ENCODE measurements around the gene WDR18. TPM values are rescaled to one million over a fixed set of nuclear protein-coding genes. Genes with fewer than 3 reads are reported as not detected.

Gene WDR18
- total and polyA plus RNA-seq, 2 of the 4 experiments (the other 2 are of a cell fraction): 37.1 to 56.9 TPM

- no peak for ATAC-seq (ENCODE audit: low read depth)
- TF ChIP-seq CTCF (conservative IDR thresholded peaks at IDR 0.05; ENCODE audit: low read depth, low read length) (peak; percentile 45), SMC3 (IDR thresholded peaks at IDR 0.05; ENCODE audit: low read depth, low read length) (0 out of 2 replicates have a peak, but pooled peaks have one; percentile 21), RFX5 (IDR thresholded peaks at IDR 0.05; ENCODE audit: low read depth, low read length) (no peak)
These were observed 13.4 kb upstream of the WDR18 start for GRCh38 chr19:970695-971094.

More at GRCh38 chr19:970695-971094, 13.4 kb upstream of the WDR18 start:
- BruUV-seq (replicated peaks): no TSS peak
- Histone ChIP-seq H4K20me1 (ENCODE audit: insufficient read depth, low read length) (peaks cover 3% of the 10 kb centered on the region; the same call in 1 of the 2 replicates), H3K4me3 (ENCODE audit: insufficient read depth, low read depth, low read length) (no peak overlapping the region), H3K36me3 (ENCODE audit: control insufficient read depth, insufficient read depth, low read length) (peaks cover 54% of the 10 kb centered on the region), H2AK5ac (ENCODE audit: low read depth, low read length) (no peak overlapping the region), H3K18ac (ENCODE audit: low read depth, low read length) (no peak overlapping the region), H3K23ac (ENCODE audit: low read depth, low read length) (no peak overlapping the region), H3K9me1 (ENCODE audit: insufficient read depth, low read length) (no peaks in the 10 kb centered on the region), H4K8ac (ENCODE audit: low read depth in 2 of 2, low read length in 2 of 2) (no peak overlapping the region), H2BK20ac (ENCODE audit: low read depth, low read length) (no peak overlapping the region), H4K91ac (ENCODE audit: insufficient read depth, low read depth, low read length) (no peak overlapping the region), H4K5ac (ENCODE audit: low read depth, low read length) (no peak overlapping the region), H3K9ac (ENCODE audit: low read depth, low read length) (no peak overlapping the region), H3K14ac (replicated peaks; ENCODE audit: low read depth, low read length) (no peak overlapping the region), H3K79me1 (ENCODE audit: low read depth in 1 of 2, low read length in 2 of 2) (peaks cover 20 to 36% of the 10 kb centered on the region in 2 experiments), H2AK9ac (replicated peaks; ENCODE audit: low read depth, low read length, poor library complexity) (no peak overlapping the region), H3K27ac (ENCODE audit: insufficient read depth, low read length) (no peak overlapping the region), H2BK15ac (ENCODE audit: low read depth, low read length) (no peak overlapping the region), H3K4me1 (ENCODE audit: control insufficient read depth, insufficient read depth, low read length) (no peaks in the 10 kb centered on the region), H3K4me2 (ENCODE audit: low read depth, low read length) (no peak overlapping the region), H2BK5ac (ENCODE audit: low read depth, low read length, poor library complexity, severe bottlenecking) (no peak overlapping the region), H2BK120ac (ENCODE audit: low read depth, low read length) (no peak overlapping the region), H3K4ac (ENCODE audit: low read depth, low read length) (no peak overlapping the region), H3K27me3 (ENCODE audit: control insufficient read depth, insufficient read depth, low read length) (no peaks in the 10 kb centered on the region), H2AFZ (replicated peaks; ENCODE audit: low read length, poor library complexity) (no peak overlapping the region), H3K9me3 (ENCODE audit: control insufficient read depth, insufficient read depth, low read length) (peaks cover 5% of the 10 kb centered on the region), H3K56ac (ENCODE audit: extremely low read depth, insufficient read depth, low read length) (no peak overlapping the region)
- in situ Hi-C loops (cut with MboI; ENCODE audit: low sequenced_read_pairs) (no loop called here), intact Hi-C loops (cut with micrococcal nuclease) (no loop called here), dilution Hi-C loops (cut with HindIII; ENCODE audit: low sequenced_read_pairs, unreplicated experiment) (no loop called here)
- WGBS, 2 experiments (ENCODE audit: extremely low coverage in 2 of 2, insufficient read length in 1 of 2): 92% methylated on average over 7 of the region's 14 CpGs; no CpG with 5 or more reads in 1 of the 2 experiments
- ChIA-PET CTCF (interaction anchor here (1.2 kb wide), 1 partner anchor 9 kb away, joined by 3 read pairs; no protein-coding TSS in a partner anchor), POLR2A (ENCODE audit: unreplicated experiment) (interaction anchor here (0.6 kb wide), 1 partner anchor 9 kb away, joined by 9 read pairs; no protein-coding TSS in a partner anchor)
- DNase-seq: no peak
